Sigmoid colon (tissue), 4 donors: ENCODE measurements around the gene THG1L.

ENCODE experiments used
- CTCF ChIP-seq, 4 experiments: fragments of 450-650 bp in 3 of 4; fragments of 200-600 bp in 1 of 4; IDR thresholded peaks; one replicate each; pipeline ENCODE4 v1.5.1; 2016 to 2019; ENCODE audit warnings: antibody characterized with exemption in 4 of 4, mild to moderate bottlenecking in 3 of 4, moderate library complexity in 2 of 4
- EP300 ChIP-seq, 4 donors: sonication (generic); formaldehyde crosslinking; IDR thresholded peaks; one replicate each; pipeline ENCODE4 v1.6.1; 2017; ENCODE audit warnings: antibody characterized with exemption in 4 of 4
- POLR2A ChIP-seq, 2 donors: fragments of 450-650 bp; IDR thresholded peaks; one replicate each; pipeline ENCODE4 v1.6.1; 2016; ENCODE audit warnings: antibody characterized with exemption in 2 of 2, mild to moderate bottlenecking in 2 of 2, moderate library complexity in 2 of 2

- TF ChIP-seq CTCF (IDR thresholded peaks at IDR 0.05) = no peak
- TF ChIP-seq EP300 (IDR thresholded peaks at IDR 0.05) = no peak
- no peak for TF ChIP-seq POLR2A (IDR thresholded peaks at IDR 0.05)
These were observed 8.4 kb downstream of the THG1L start for GRCh38 chr5:157739388-157740228.
